Activated naive CD8-positive, alpha-beta T cell treated with anti-CD3 and anti-CD28 coated beads for 36 hours (primary cell): ENCODE data around the gene NECAB3. TPM values are rescaled to one million over a fixed set of nuclear protein-coding genes. Genes with fewer than 3 reads are reported as not detected.
A peak's percentile ranks its signal among the peaks of the same experiment; 100 is the strongest.

Experiments used
- DNase-seq: peaks from one replicate; pipeline ENCODE4 v3.0.0; 2021
- H3K27ac Mint-ChIP-seq: one replicate; pipeline ENCODE4 v1.8.0; 2022; ENCODE audit warnings: mild to moderate bottlenecking, moderate library complexity, mixed read lengths
- H3K27me3 Mint-ChIP-seq: one replicate; pipeline ENCODE4 v1.8.0; 2022; ENCODE audit warnings: mild to moderate bottlenecking, mixed read lengths
- H3K36me3 Mint-ChIP-seq: one replicate; pipeline ENCODE4 v1.8.0; 2021; ENCODE audit warnings: mild to moderate bottlenecking, mixed read lengths
- H3K4me1 Mint-ChIP-seq: one replicate; pipeline ENCODE4 v1.8.0; 2021; ENCODE audit warnings: mixed read lengths
- H3K4me3 Mint-ChIP-seq: one replicate; pipeline ENCODE4 v1.8.0; 2022; ENCODE audit warnings: mild to moderate bottlenecking, moderate library complexity, mixed read lengths
- H3K9me3 Mint-ChIP-seq: one replicate; pipeline ENCODE4 v1.8.0; 2022; ENCODE audit warnings: mixed read lengths
- total RNA-seq, 2 experiments: library from RNA; stranded (reverse); gene quantifications; one replicate each; pipeline ENCODE4 v1.2.3, GENCODE V29; 2021

The NECAB3 gene
- total RNA-seq, 2 experiments from 2014 or later: 10.7 to 12.0 TPM

GRCh38 chr20:33673410-33674293 is 576 bp downstream of the NECAB3 start:
- Mint-ChIP-seq H3K4me1 (peaks cover 18% of the 10 kb centered on the region), H3K4me3 (peak overlapping the region; percentile 86), H3K27ac (peak overlapping the region; percentile 77), H3K36me3 (peaks cover 15% of the 10 kb centered on the region), H3K9me3 (no peaks in the 10 kb centered on the region), H3K27me3 (no peaks in the 10 kb centered on the region)
- no peak for DNase-seq

GRCh38 chr20:33673114-33673409 is 1.2 kb downstream of the NECAB3 start:
- Mint-ChIP-seq H3K36me3 (peaks cover 20% of the 10 kb centered on the region), H3K27ac (peak overlapping the region; percentile 60), H3K4me1 (peaks cover 21% of the 10 kb centered on the region), H3K27me3 (no peaks in the 10 kb centered on the region), H3K4me3 (peak overlapping the region; percentile 86), H3K9me3 (no peaks in the 10 kb centered on the region)
- no peak for DNase-seq

- peak overlapping the region; percentile 27 for H3K27ac Mint-ChIP-seq
- H3K4me3 Mint-ChIP-seq: peak overlapping the region; percentile 86
- DNase-seq: no peak
- no peaks in the 10 kb centered on the region for H3K9me3 Mint-ChIP-seq
- H3K27me3 Mint-ChIP-seq: no peaks in the 10 kb centered on the region
- peaks cover 22% of the 10 kb centered on the region for H3K4me1 Mint-ChIP-seq
- H3K36me3 Mint-ChIP-seq: peaks cover 20% of the 10 kb centered on the region
Measured at GRCh38 chr20:33672426-33673113, 1.7 kb downstream of the NECAB3 start.

- Mint-ChIP-seq H3K27ac (no peak overlapping the region), H3K4me3 (no peak overlapping the region), H3K4me1 (peaks cover 22% of the 10 kb centered on the region), H3K9me3 (no peaks in the 10 kb centered on the region), H3K27me3 (no peaks in the 10 kb centered on the region), H3K36me3 (peaks cover 15% of the 10 kb centered on the region)
- DNase-seq: no peak
Measured at GRCh38 chr20:33671573-33672288, 2.5 kb downstream of the NECAB3 start.

GRCh38 chr20:33670715-33671499 is 3.3 kb downstream of the NECAB3 start:
- H3K27ac Mint-ChIP-seq: no peak overlapping the region

GRCh38 chr20:33669873-33670640 is 4.2 kb downstream of the NECAB3 start:
- H3K27ac Mint-ChIP-seq: no peak overlapping the region
- no peaks in the 10 kb centered on the region for H3K9me3 Mint-ChIP-seq
- no peak overlapping the region for H3K4me3 Mint-ChIP-seq

More at GRCh38 chr20:33670715-33671499, 3.3 kb downstream of the NECAB3 start:
- Mint-ChIP-seq H3K36me3 (peaks cover 12% of the 10 kb centered on the region), H3K9me3 (no peaks in the 10 kb centered on the region), H3K4me1 (peaks cover 29% of the 10 kb centered on the region), H3K4me3 (no peak overlapping the region), H3K27me3 (no peaks in the 10 kb centered on the region)
- no peak for DNase-seq

GRCh38 chr20:33669224-33669623 is 5.0 kb downstream of the NECAB3 start:
- Mint-ChIP-seq H3K4me1 (peaks cover 35% of the 10 kb centered on the region), H3K27ac (no peak overlapping the region), H3K36me3 (peaks cover 8% of the 10 kb centered on the region), H3K9me3 (no peaks in the 10 kb centered on the region), H3K27me3 (no peaks in the 10 kb centered on the region), H3K4me3 (no peak overlapping the region)
- no peak for DNase-seq

More at GRCh38 chr20:33669873-33670640, 4.2 kb downstream of the NECAB3 start:
- peaks cover 32% of the 10 kb centered on the region for H3K4me1 Mint-ChIP-seq
- peaks cover 10% of the 10 kb centered on the region for H3K36me3 Mint-ChIP-seq
- no peak for DNase-seq
- H3K27me3 Mint-ChIP-seq: no peaks in the 10 kb centered on the region

GRCh38 chr20:33668466-33669155 is 5.6 kb downstream of the NECAB3 start:
- Mint-ChIP-seq H3K4me3 (peak overlapping the region; percentile 79), H3K27me3 (no peaks in the 10 kb centered on the region), H3K36me3 (peaks cover 8% of the 10 kb centered on the region), H3K4me1 (peaks cover 34% of the 10 kb centered on the region), H3K9me3 (no peaks in the 10 kb centered on the region), H3K27ac (peak overlapping the region; percentile 45)
- DNase-seq: no peak

GRCh38 chr20:33667676-33668465 is 6.4 kb downstream of the NECAB3 start:
- peak overlapping the region; percentile 84 for H3K27ac Mint-ChIP-seq
- peak; percentile 87 for DNase-seq
- H3K4me3 Mint-ChIP-seq: peak overlapping the region; percentile 79
- H3K36me3 Mint-ChIP-seq: peaks cover 8% of the 10 kb centered on the region
- H3K4me1 Mint-ChIP-seq: peaks cover 28% of the 10 kb centered on the region
- no peaks in the 10 kb centered on the region for H3K27me3 Mint-ChIP-seq
- H3K9me3 Mint-ChIP-seq: no peaks in the 10 kb centered on the region

- Mint-ChIP-seq H3K9me3 (no peaks in the 10 kb centered on the region), H3K27ac (peak overlapping the region; percentile 84), H3K4me3 (peak overlapping the region; percentile 79), H3K27me3 (no peaks in the 10 kb centered on the region), H3K36me3 (peaks cover 8% of the 10 kb centered on the region), H3K4me1 (peaks cover 29% of the 10 kb centered on the region)
- DNase-seq: peak; percentile 70
Measured at GRCh38 chr20:33667245-33667675, 7.0 kb downstream of the NECAB3 start.

- Mint-ChIP-seq H3K4me1 (peaks cover 29% of the 10 kb centered on the region), H3K27ac (peak within 1 kb of the TSS; percentile 94), H3K27me3 (no peaks in the 10 kb centered on the region), H3K36me3 (peaks cover 7% of the 10 kb centered on the region), H3K9me3 (no peaks in the 10 kb centered on the region), H3K4me3 (peak within 1 kb of the TSS; percentile 92)
- DNase-seq: peak; percentile 90
Measured at GRCh38 chr20:33666293-33667244, 7.7 kb downstream of the NECAB3 start, which contains the start of gene ACTL10. TSS of gene ACTL10 (plus strand) at chr20:33666943. CDS start at chr20:33667498, 555 bp downstream.

- Mint-ChIP-seq H3K36me3 (peaks cover 7% of the 10 kb centered on the region), H3K9me3 (no peaks in the 10 kb centered on the region), H3K4me3 (peak overlapping the region; percentile 84), H3K27ac (peak overlapping the region; percentile 76), H3K4me1 (peaks cover 29% of the 10 kb centered on the region), H3K27me3 (no peaks in the 10 kb centered on the region)
- DNase-seq: no peak
Measured at GRCh38 chr20:33664762-33665144, 9.5 kb downstream of the NECAB3 start.
